Activated CD8-positive, alpha-beta T cell treated with anti-CD3 and anti-CD28 coated beads for 36 hours (primary cell): ENCODE data around the gene FBXL3. TPM values are rescaled to one million over a fixed set of nuclear protein-coding genes. Genes with fewer than 3 reads are reported as not detected.

Source experiments
- ATAC-seq: fragments of 200-7000 bp; cut with Tn5 transposase; one replicate; pipeline ENCODE4 v1.10.0; 2021; ENCODE audit warnings: mild to moderate bottlenecking, moderate library complexity
- CTCF ChIA-PET: fragments of 350-600 bp; sonication (Branson Sonifier 250); formaldehyde crosslinking; loops from one replicate; lab custom pipeline; 2021; ENCODE audit warnings: antibody characterized with exemption; lab: Charles Lee
- POLR2A ChIA-PET: fragments of 350-600 bp; sonication (Branson Sonifier 250); formaldehyde crosslinking; loops from one replicate; lab custom pipeline; 2021; ENCODE audit warnings: antibody characterized with exemption; lab: Charles Lee
- DNase-seq: peaks from one replicate; pipeline ENCODE4 v3.0.0-alpha.2; 2020
- H3K27ac Mint-ChIP-seq: one replicate; pipeline ENCODE4 v1.8.0; 2021; ENCODE audit warnings: mild to moderate bottlenecking, mixed read lengths
- H3K27me3 Mint-ChIP-seq: one replicate; pipeline ENCODE4 v1.8.0; 2021; ENCODE audit warnings: mixed read lengths
- H3K36me3 Mint-ChIP-seq: one replicate; pipeline ENCODE4 v1.8.0; 2021; ENCODE audit warnings: low read depth, mixed read lengths
- H3K4me1 Mint-ChIP-seq: one replicate; pipeline ENCODE4 v1.8.0; 2021; ENCODE audit warnings: low read depth, mixed read lengths
- H3K4me3 Mint-ChIP-seq: one replicate; pipeline ENCODE4 v1.8.0; 2021; ENCODE audit warnings: mild to moderate bottlenecking, moderate library complexity, mixed read lengths
- H3K9me3 Mint-ChIP-seq: one replicate; pipeline ENCODE4 v1.8.0; 2021; ENCODE audit warnings: mixed read lengths
- CTCF ChIP-seq: fragments of 200-600 bp; IDR thresholded peaks from one replicate; pipeline ENCODE4 v1.8.0; 2022; ENCODE audit warnings: antibody characterized with exemption, mild to moderate bottlenecking
- intact Hi-C: fragments of 100-400 bp; cut with micrococcal nuclease; formaldehyde crosslinking; loops from one replicate; pipeline ENCODE4 v1.10.0; 2022
- total RNA-seq, 2 experiments: library from RNA; stranded (reverse); gene quantifications; one replicate each; pipeline ENCODE4 v1.2.3, GENCODE V29; 2021

Gene FBXL3
- total RNA-seq, 2 experiments from 2014 or later: 32.8 to 34.3 TPM

- intact Hi-C loops: loop anchor here (2.0 kb wide), 1 partner anchor 35 kb away; the partner anchor contains the start of gene FBXL3
- TF ChIP-seq CTCF: no peak
- Mint-ChIP-seq H3K36me3 (peaks cover 23% of the 10 kb centered on the region), H3K27me3 (peaks cover 4% of the 10 kb centered on the region), H3K27ac (peak within 1 kb of the TSS; percentile 99), H3K9me3 (no peaks in the 10 kb centered on the region), H3K4me1 (peaks cover 27% of the 10 kb centered on the region), H3K4me3 (peak within 1 kb of the TSS; percentile 96)
- ChIA-PET POLR2A (interaction anchor here (0.7 to 3.4 kb wide), 9 partner anchors 10 to 337 kb away, joined by 3 to 49 read pairs (median 4); partner anchors contain the start of gene FBXL3), CTCF (interaction anchor here (0.9 to 3.3 kb wide), 4 partner anchors 9 to 26 kb away, joined by 3 to 26 read pairs (median 12); no protein-coding TSS in a partner anchor)
- peak; percentile 95 for DNase-seq
- ATAC-seq: peak; percentile 94
Measured at GRCh38 chr13:76991796-76992547, 35.0 kb downstream of the FBXL3 start, which contains the start of gene CLN5. Gene CLN5 (plus strand): TSS chr13:76992081. CDS start chr13:76992099, 18 bp downstream.

- Mint-ChIP-seq H3K9me3 (no peaks in the 10 kb centered on the region), H3K27me3 (peaks cover 6% of the 10 kb centered on the region), H3K4me1 (peaks cover 27% of the 10 kb centered on the region), H3K36me3 (peaks cover 19% of the 10 kb centered on the region), H3K4me3 (peak overlapping the region; percentile 96), H3K27ac (peak overlapping the region; percentile 99)
- POLR2A ChIA-PET: interaction anchor here (0.7 to 3.4 kb wide), 6 partner anchors 14 to 338 kb away, joined by 3 to 49 read pairs (median 6); partner anchors contain the start of gene FBXL3
- DNase-seq (peak; percentile 92), ATAC-seq (peak; percentile 78)
- CTCF ChIA-PET: interaction anchor here (3.3 to 3.6 kb wide), 2 partner anchors 10 to 11 kb away, joined by 26 to 29 read pairs; no protein-coding TSS in a partner anchor
- intact Hi-C loops: no loop called here
- TF ChIP-seq CTCF: no peak
Measured at GRCh38 chr13:76991432-76991795, 35.5 kb downstream of the FBXL3 start.

- ChIA-PET CTCF (interaction anchor here (1.3 kb wide), 1 partner anchor 9 kb away, joined by 3 read pairs; no protein-coding TSS in a partner anchor), POLR2A (no interaction called here)
- intact Hi-C loops: no loop called here
- no peak for DNase-seq
- no peaks in the 10 kb centered on the region for H3K9me3 Mint-ChIP-seq
- no peaks in the 10 kb centered on the region for H3K36me3 Mint-ChIP-seq
- no peak for ATAC-seq
- peaks cover 4% of the 10 kb centered on the region for H3K4me1 Mint-ChIP-seq
- no peak overlapping the region for H3K4me3 Mint-ChIP-seq
- H3K27ac Mint-ChIP-seq: no peak overlapping the region
- no peak for TF ChIP-seq CTCF
- peaks cover 36% of the 10 kb centered on the region for H3K27me3 Mint-ChIP-seq
Measured at GRCh38 chr13:76983676-76984075, 43.3 kb downstream of the FBXL3 start.

- H3K27ac Mint-ChIP-seq: no peak overlapping the region
- H3K27me3 Mint-ChIP-seq: peaks cover 37% of the 10 kb centered on the region
- H3K9me3 Mint-ChIP-seq: no peaks in the 10 kb centered on the region
- no peak overlapping the region for H3K4me3 Mint-ChIP-seq
- CTCF ChIA-PET: interaction anchor here (0.9 to 3.0 kb wide), 3 partner anchors 11 to 95 kb away, joined by 4 to 17 read pairs (median 15); partner anchors contain the start of gene CLN5
- no peaks in the 10 kb centered on the region for H3K36me3 Mint-ChIP-seq
- no peak for TF ChIP-seq CTCF
- POLR2A ChIA-PET: no interaction called here
- no peak for DNase-seq
- H3K4me1 Mint-ChIP-seq: peaks cover 4% of the 10 kb centered on the region
- ATAC-seq: no peak
- intact Hi-C loops: no loop called here
Measured at GRCh38 chr13:76982061-76982460, 44.9 kb downstream of the FBXL3 start.
